ENCODE results near the gene CDPF1.

GRCh38 chr22:46241396-46242007, 8.6 kb downstream of the CDPF1 start:
- TF ChIP-seq, protein P1, sequence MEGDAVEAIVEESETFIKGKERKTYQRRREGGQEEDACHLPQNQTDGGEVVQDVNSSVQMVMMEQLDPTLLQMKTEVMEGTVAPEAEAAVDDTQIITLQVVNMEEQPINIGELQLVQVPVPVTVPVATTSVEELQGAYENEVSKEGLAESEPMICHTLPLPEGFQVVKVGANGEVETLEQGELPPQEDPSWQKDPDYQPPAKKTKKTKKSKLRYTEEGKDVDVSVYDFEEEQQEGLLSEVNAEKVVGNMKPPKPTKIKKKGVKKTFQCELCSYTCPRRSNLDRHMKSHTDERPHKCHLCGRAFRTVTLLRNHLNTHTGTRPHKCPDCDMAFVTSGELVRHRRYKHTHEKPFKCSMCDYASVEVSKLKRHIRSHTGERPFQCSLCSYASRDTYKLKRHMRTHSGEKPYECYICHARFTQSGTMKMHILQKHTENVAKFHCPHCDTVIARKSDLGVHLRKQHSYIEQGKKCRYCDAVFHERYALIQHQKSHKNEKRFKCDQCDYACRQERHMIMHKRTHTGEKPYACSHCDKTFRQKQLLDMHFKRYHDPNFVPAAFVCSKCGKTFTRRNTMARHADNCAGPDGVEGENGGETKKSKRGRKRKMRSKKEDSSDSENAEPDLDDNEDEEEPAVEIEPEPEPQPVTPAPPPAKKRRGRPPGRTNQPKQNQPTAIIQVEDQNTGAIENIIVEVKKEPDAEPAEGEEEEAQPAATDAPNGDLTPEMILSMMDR (IDR thresholded peaks at IDR 0.05): no peak
- TF ChIP-seq POLR2A (IDR thresholded peaks at IDR 0.05): no peak
